ENCODE results near the gene CCSER1. TPM values are rescaled to one million over a fixed set of nuclear protein-coding genes. Genes with fewer than 3 reads are reported as not detected.

CCSER1 gene
- total RNA-seq, 1 experiment from 2014 or later: 5.9 TPM

DNA sequence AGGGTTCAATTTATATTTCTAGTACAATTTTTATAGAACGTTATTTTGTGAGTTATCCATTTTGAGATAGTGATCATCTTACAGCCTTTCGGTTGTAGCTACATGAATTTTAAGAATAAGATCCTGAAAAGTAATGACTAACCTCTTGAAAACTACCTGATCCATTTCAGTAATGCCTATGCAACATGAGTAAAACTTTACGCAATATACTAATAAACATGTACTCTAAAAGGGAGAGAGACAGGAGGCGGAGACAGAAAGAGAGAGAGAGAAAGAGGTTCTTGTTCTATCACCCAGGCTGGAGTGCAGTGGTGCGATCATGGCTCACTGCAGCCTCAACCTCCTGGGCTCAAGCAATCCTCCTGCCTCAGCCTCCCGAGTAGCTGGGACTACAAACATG lies 816.1 kb downstream of the CCSER1 start:
- Histone ChIP-seq H3K36me3 (ENCODE audit: low read depth) (no peaks in the 10 kb centered on the region), H3K4me1 (replicated peaks; ENCODE audit: insufficient read depth) (no peaks in the 10 kb centered on the region), H3K27me3 (ENCODE audit: insufficient read depth, low read depth) (no peaks in the 10 kb centered on the region), H4K20me1 (ENCODE audit: insufficient read depth) (no peaks in the 10 kb centered on the region), H2AFZ (no peak overlapping the region), H3K79me2 (ENCODE audit: low read depth) (no peaks in the 10 kb centered on the region), H3K4me3 (no peak overlapping the region), H3K9me3 (ENCODE audit: insufficient read depth, low read depth) (no peaks in the 10 kb centered on the region), H3K27ac (no peak overlapping the region), H3F3A (ENCODE audit: insufficient read depth, low read depth) (no peaks in the 10 kb centered on the region), H3K9me2 (ENCODE audit: insufficient read depth) (no peaks in the 10 kb centered on the region), H3K4me2 (no peak overlapping the region)
- TF ChIP-seq EZH2 (IDR thresholded peaks at IDR 0.05; ENCODE audit: low read depth): no peak
- TF ChIP-seq, protein P1, sequence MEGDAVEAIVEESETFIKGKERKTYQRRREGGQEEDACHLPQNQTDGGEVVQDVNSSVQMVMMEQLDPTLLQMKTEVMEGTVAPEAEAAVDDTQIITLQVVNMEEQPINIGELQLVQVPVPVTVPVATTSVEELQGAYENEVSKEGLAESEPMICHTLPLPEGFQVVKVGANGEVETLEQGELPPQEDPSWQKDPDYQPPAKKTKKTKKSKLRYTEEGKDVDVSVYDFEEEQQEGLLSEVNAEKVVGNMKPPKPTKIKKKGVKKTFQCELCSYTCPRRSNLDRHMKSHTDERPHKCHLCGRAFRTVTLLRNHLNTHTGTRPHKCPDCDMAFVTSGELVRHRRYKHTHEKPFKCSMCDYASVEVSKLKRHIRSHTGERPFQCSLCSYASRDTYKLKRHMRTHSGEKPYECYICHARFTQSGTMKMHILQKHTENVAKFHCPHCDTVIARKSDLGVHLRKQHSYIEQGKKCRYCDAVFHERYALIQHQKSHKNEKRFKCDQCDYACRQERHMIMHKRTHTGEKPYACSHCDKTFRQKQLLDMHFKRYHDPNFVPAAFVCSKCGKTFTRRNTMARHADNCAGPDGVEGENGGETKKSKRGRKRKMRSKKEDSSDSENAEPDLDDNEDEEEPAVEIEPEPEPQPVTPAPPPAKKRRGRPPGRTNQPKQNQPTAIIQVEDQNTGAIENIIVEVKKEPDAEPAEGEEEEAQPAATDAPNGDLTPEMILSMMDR (conservative IDR thresholded peaks at IDR 0.05): no peak
- ChIA-PET CTCF (no interaction called here), POLR2A (ENCODE audit: unreplicated experiment) (no interaction called here)
- intact Hi-C loops (cut with micrococcal nuclease; ENCODE audit: unreplicated experiment): no loop called here
- BruUV-seq (replicated peaks): no TSS peak
- DNase-seq: no peak

DNA sequence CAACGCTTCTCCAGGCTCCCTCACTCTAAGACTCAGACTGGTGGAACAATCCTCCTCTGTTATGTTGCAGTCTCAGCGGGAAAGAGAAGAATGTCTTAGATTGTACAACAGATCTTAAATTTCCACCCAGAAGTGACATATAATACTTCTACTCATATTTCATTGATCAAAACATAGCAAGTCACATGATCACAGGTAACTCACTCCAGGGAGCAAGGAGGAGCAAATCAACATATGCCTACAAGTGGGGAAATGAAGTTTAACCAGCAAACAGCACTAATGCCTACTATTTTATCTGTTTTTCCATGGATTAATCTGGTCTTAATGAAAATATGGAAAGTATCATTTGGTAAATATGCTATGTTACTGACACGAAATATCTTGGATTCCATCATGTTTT lies 819.8 kb downstream of the CCSER1 start:
- ChIA-PET CTCF (no interaction called here), POLR2A (ENCODE audit: unreplicated experiment) (no interaction called here)
- peaks cover 11% of the 10 kb centered on the region for H3K4me1 ChIP-seq (replicated peaks; ENCODE audit: insufficient read depth)
- H4K20me1 ChIP-seq (ENCODE audit: insufficient read depth): no peaks in the 10 kb centered on the region
- no peaks in the 10 kb centered on the region for H3K36me3 ChIP-seq (ENCODE audit: low read depth)
- no peaks in the 10 kb centered on the region for H3K27me3 ChIP-seq (ENCODE audit: insufficient read depth, low read depth)
- intact Hi-C loops (cut with micrococcal nuclease; ENCODE audit: unreplicated experiment): no loop called here
- BruUV-seq (replicated peaks): no TSS peak
- H3K79me2 ChIP-seq (ENCODE audit: low read depth): no peaks in the 10 kb centered on the region
- DNase-seq: no peak
- no peaks in the 10 kb centered on the region for H3K9me3 ChIP-seq (ENCODE audit: insufficient read depth, low read depth)
- H3K27ac ChIP-seq: no peak overlapping the region
- no peak overlapping the region for H2AFZ ChIP-seq
- no peaks in the 10 kb centered on the region for H3K9me2 ChIP-seq (ENCODE audit: insufficient read depth)
- no peaks in the 10 kb centered on the region for H3F3A ChIP-seq (ENCODE audit: insufficient read depth, low read depth)
- no peak overlapping the region for H3K4me2 ChIP-seq
- H3K4me3 ChIP-seq: no peak overlapping the region
- TF ChIP-seq EZH2 (IDR thresholded peaks at IDR 0.05; ENCODE audit: low read depth): no peak

DNA sequence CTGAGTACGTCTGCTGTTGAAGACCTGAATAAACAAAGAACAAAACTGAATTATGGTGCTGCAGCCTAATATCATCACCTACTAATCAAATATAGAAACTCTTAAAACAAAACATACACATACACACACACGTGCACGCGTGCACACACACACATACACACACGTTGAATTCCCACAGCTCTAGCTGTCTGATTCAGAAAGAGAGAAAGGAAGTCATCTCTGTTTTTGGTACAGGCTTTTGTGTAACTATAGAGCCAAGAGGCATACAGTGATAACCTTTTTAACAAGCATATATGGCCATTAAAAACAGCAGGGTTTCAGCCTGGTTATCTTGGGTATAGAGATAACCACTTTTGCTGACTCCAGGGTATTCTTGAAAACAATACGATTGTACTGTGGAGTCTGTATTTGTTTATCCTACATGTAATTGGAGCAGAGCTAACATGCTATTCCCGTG lies 823.2 kb downstream of the CCSER1 start:
- POLR2A ChIA-PET (ENCODE audit: unreplicated experiment): no interaction called here
- Histone ChIP-seq H3F3A (ENCODE audit: insufficient read depth, low read depth) (no peaks in the 10 kb centered on the region), H3K27me3 (ENCODE audit: insufficient read depth, low read depth) (no peaks in the 10 kb centered on the region), H3K4me2 (no peak overlapping the region), H3K79me2 (ENCODE audit: low read depth) (no peaks in the 10 kb centered on the region), H3K4me1 (replicated peaks; ENCODE audit: insufficient read depth) (peaks cover 11% of the 10 kb centered on the region), H3K36me3 (ENCODE audit: low read depth) (no peaks in the 10 kb centered on the region), H3K27ac (no peak overlapping the region), H2AFZ (no peak overlapping the region), H3K9me3 (ENCODE audit: insufficient read depth, low read depth) (no peaks in the 10 kb centered on the region), H3K9me2 (ENCODE audit: insufficient read depth) (no peaks in the 10 kb centered on the region), H4K20me1 (ENCODE audit: insufficient read depth) (no peaks in the 10 kb centered on the region), H3K4me3 (no peak overlapping the region)
- TF ChIP-seq, protein P1 (conservative IDR thresholded peaks at IDR 0.05): no peak
- TF ChIP-seq EZH2 (IDR thresholded peaks at IDR 0.05; ENCODE audit: low read depth): no peak
- intact Hi-C loops (cut with micrococcal nuclease; ENCODE audit: unreplicated experiment): no loop called here
- CTCF ChIA-PET: no interaction called here
- BruUV-seq (replicated peaks): no TSS peak
- DNase-seq: no peak

DNA sequence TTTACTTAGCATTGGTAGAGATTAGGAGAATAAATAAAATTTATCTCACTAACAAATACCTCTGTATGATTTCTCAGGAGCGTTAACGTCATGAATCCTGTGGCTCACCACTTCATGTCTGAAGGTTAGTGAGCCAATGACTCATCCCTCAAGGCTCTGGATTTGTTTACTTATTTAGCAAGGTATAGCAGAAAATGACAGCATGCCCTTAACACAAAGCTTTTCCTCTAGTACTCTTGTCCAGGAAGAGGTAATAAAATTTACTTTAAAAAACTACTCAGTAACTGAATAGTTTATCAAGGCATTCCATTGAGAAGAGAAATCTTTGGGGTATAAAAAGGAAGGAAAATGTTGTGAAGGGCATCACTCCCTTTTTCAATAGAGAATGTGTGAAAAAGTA lies 823.8 kb downstream of the CCSER1 start:
- Histone ChIP-seq H3K9me3 (ENCODE audit: insufficient read depth, low read depth) (no peaks in the 10 kb centered on the region), H3F3A (ENCODE audit: insufficient read depth, low read depth) (no peaks in the 10 kb centered on the region), H3K79me2 (ENCODE audit: low read depth) (no peaks in the 10 kb centered on the region), H3K27ac (no peak overlapping the region), H3K27me3 (ENCODE audit: insufficient read depth, low read depth) (no peaks in the 10 kb centered on the region), H3K4me3 (no peak overlapping the region), H3K9me2 (ENCODE audit: insufficient read depth) (no peaks in the 10 kb centered on the region), H4K20me1 (ENCODE audit: insufficient read depth) (no peaks in the 10 kb centered on the region), H2AFZ (no peak overlapping the region), H3K36me3 (ENCODE audit: low read depth) (no peaks in the 10 kb centered on the region), H3K4me1 (replicated peaks; ENCODE audit: insufficient read depth) (peaks cover 11% of the 10 kb centered on the region), H3K4me2 (no peak overlapping the region)
- no TSS peak for BruUV-seq (replicated peaks)
- TF ChIP-seq EZH2 (IDR thresholded peaks at IDR 0.05; ENCODE audit: low read depth): no peak
- TF ChIP-seq, protein P1 (conservative IDR thresholded peaks at IDR 0.05): no peak
- ChIA-PET CTCF (no interaction called here), POLR2A (ENCODE audit: unreplicated experiment) (no interaction called here)
- intact Hi-C loops (cut with micrococcal nuclease; ENCODE audit: unreplicated experiment): no loop called here
- DNase-seq: peak; percentile 12 to 73

Data from PC-9 (cell line).